Measurements from ENCODE around the gene AKAP5. TPM values are rescaled to one million over a fixed set of nuclear protein-coding genes. Genes with fewer than 3 reads are reported as not detected.

The AKAP5 gene
- total and polyA plus RNA-seq, 2 of the 13 experiments (the other 11 are each of a cell fraction or from before 2014, with no cell fraction given), result 0.18 to 1.5 TPM

DNA sequence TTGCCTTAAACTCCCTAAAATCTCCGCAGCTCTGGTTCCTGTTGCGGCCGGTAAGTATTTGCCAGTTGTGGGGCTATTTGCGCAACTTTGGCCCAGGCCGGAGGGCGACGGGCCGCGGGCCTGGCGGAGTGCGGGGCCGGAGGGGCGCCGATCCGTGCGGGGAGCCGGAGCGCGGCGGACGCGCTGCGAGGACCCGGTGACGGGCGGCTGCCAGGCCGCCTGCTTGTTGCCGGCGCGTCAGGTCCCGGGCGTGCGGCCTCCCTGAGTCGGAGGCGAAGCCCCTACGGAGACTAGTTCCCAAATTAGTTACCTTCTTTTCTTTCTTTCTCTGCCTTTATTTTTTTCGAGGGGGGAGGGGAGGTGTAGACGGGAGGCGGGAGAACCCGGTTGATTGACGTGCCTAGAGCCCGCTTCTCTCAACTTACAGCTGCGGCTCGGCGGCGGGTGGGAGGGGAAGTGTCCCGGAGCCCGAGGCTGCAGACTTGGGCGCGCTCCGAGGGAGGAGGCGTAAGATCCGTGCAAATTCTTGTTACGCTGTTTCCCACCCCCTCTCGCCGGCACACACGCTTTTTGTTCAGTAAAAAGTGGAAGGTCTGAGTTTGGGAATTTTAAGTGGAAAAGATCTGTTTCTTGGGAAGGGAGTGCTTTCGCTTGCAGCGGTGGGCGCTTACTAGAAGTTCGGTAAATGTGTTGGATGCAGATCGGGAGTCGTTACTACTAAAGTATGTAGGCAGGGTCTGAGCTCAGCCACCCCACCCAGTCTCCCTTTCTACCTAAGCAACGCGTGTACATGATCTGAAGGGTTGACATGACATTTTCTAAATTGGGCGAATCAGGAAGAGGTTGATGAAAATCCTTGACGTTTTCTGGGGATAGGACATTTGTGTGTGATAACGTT, 39.8 kb downstream of the AKAP5 start (continued):
- TF ChIP-seq ZNF547 (CRISPR knock-in tag; IDR thresholded peaks at IDR 0.05) (peak; percentile 2; the same call in 1 of the 2 replicates), PAX8 (CRISPR knock-in tag; IDR thresholded peaks at IDR 0.05; ENCODE audit: borderline replicate concordance) (no peak), ZNF775 (CRISPR knock-in tag; IDR thresholded peaks at IDR 0.05; ENCODE audit: borderline replicate concordance) (no peak), SAP130 (CRISPR knock-in tag; IDR thresholded peaks at IDR 0.05; ENCODE audit: low read depth) (peak; percentile 58), SP140L (CRISPR knock-in tag; IDR thresholded peaks at IDR 0.05; ENCODE audit: borderline replicate concordance) (no peak), MED13 (CRISPR knock-in tag; IDR thresholded peaks at IDR 0.05) (no peak), HNRNPLL (IDR thresholded peaks at IDR 0.05; ENCODE audit: low read depth, low read length, poor library complexity, severe bottlenecking) (peak; percentile 80), NFYB (CRISPR knock-in tag; IDR thresholded peaks at IDR 0.05) (peak; percentile 14; the same call in 1 of the 2 replicates), HNRNPL (IDR thresholded peaks at IDR 0.05; ENCODE audit: low read depth, low read length) (no peak), GATAD1 (CRISPR knock-in tag; IDR thresholded peaks at IDR 0.05) (0 out of 2 replicates have a peak, but pooled peaks have one; percentile 1), FOSL2 (CRISPR knock-in tag; IDR thresholded peaks at IDR 0.05) (no peak), ZNF652 (CRISPR knock-in tag; IDR thresholded peaks at IDR 0.05; ENCODE audit: borderline replicate concordance, low read depth) (no peak), CBX5 (CRISPR knock-in tag; IDR thresholded peaks at IDR 0.05; ENCODE audit: borderline replicate concordance) (no peak), SKI (IDR thresholded peaks at IDR 0.05; ENCODE audit: partially characterized antibody) (no peak), SRSF4 (IDR thresholded peaks at IDR 0.05; ENCODE audit: low read depth, low read length, poor library complexity, severe bottlenecking) (peak; percentile 21)
- TF ChIP-seq, protein P1, sequence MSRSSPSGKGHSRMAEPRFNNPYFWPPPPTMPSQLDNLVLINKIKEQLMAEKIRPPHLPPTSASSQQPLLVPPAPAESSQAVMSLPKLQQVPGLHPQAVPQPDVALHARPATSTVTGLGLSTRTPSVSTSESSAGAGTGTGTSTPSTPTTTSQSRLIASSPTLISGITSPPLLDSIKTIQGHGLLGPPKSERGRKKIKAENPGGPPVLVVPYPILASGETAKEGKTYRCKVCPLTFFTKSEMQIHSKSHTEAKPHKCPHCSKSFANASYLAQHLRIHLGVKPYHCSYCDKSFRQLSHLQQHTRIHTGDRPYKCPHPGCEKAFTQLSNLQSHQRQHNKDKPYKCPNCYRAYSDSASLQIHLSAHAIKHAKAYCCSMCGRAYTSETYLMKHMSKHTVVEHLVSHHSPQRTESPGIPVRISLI (CRISPR knock-in tag; IDR thresholded peaks at IDR 0.05; ENCODE audit: borderline replicate concordance), result 0 out of 2 replicates have a peak, but pooled peaks have one; percentile 7
- TF ChIP-seq, protein P2, sequence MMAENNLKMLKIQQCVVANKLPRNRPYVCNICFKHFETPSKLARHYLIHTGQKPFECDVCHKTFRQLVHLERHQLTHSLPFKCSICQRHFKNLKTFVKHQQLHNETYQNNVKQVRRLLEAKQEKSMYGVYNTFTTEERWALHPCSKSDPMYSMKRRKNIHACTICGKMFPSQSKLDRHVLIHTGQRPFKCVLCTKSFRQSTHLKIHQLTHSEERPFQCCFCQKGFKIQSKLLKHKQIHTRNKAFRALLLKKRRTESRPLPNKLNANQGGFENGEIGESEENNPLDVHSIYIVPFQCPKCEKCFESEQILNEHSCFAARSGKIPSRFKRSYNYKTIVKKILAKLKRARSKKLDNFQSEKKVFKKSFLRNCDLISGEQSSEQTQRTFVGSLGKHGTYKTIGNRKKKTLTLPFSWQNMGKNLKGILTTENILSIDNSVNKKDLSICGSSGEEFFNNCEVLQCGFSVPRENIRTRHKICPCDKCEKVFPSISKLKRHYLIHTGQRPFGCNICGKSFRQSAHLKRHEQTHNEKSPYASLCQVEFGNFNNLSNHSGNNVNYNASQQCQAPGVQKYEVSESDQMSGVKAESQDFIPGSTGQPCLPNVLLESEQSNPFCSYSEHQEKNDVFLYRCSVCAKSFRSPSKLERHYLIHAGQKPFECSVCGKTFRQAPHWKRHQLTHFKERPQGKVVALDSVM (CRISPR knock-in tag; IDR thresholded peaks at IDR 0.05), result peak; percentile 26; the same call in 1 of the 2 replicates
- TF ChIP-seq, protein P3, sequence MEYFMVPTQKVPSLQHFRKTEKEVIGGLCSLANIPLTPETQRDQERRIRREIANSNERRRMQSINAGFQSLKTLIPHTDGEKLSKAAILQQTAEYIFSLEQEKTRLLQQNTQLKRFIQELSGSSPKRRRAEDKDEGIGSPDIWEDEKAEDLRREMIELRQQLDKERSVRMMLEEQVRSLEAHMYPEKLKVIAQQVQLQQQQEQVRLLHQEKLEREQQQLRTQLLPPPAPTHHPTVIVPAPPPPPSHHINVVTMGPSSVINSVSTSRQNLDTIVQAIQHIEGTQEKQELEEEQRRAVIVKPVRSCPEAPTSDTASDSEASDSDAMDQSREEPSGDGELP (IDR thresholded peaks at IDR 0.05; ENCODE audit: borderline replicate concordance, low read depth), result peak; percentile 41; the same call in 1 of the 2 replicates
- TF ChIP-seq, protein P4, sequence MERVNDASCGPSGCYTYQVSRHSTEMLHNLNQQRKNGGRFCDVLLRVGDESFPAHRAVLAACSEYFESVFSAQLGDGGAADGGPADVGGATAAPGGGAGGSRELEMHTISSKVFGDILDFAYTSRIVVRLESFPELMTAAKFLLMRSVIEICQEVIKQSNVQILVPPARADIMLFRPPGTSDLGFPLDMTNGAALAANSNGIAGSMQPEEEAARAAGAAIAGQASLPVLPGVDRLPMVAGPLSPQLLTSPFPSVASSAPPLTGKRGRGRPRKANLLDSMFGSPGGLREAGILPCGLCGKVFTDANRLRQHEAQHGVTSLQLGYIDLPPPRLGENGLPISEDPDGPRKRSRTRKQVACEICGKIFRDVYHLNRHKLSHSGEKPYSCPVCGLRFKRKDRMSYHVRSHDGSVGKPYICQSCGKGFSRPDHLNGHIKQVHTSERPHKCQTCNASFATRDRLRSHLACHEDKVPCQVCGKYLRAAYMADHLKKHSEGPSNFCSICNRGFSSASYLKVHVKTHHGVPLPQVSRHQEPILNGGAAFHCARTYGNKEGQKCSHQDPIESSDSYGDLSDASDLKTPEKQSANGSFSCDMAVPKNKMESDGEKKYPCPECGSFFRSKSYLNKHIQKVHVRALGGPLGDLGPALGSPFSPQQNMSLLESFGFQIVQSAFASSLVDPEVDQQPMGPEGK (CRISPR knock-in tag; IDR thresholded peaks at IDR 0.05), result peak; percentile 28; the same call in 1 of the 2 replicates
- TF ChIP-seq, protein P5, sequence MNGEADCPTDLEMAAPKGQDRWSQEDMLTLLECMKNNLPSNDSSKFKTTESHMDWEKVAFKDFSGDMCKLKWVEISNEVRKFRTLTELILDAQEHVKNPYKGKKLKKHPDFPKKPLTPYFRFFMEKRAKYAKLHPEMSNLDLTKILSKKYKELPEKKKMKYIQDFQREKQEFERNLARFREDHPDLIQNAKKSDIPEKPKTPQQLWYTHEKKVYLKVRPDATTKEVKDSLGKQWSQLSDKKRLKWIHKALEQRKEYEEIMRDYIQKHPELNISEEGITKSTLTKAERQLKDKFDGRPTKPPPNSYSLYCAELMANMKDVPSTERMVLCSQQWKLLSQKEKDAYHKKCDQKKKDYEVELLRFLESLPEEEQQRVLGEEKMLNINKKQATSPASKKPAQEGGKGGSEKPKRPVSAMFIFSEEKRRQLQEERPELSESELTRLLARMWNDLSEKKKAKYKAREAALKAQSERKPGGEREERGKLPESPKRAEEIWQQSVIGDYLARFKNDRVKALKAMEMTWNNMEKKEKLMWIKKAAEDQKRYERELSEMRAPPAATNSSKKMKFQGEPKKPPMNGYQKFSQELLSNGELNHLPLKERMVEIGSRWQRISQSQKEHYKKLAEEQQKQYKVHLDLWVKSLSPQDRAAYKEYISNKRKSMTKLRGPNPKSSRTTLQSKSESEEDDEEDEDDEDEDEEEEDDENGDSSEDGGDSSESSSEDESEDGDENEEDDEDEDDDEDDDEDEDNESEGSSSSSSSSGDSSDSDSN (CRISPR knock-in tag; IDR thresholded peaks at IDR 0.05), result peak; percentile 67; the same call in 1 of the 2 replicates

All from HepG2 (cell line).